ENCODE measurements around the gene LYRM7.
"Not testable (repeated sequence)": the region's sequence is repeated elsewhere in the genome, so short reads cannot be mapped to it uniquely, and the experiment has no call there.

Gene LYRM7

GRCh38 chr5:131239686-131240085 lies 68.9 kb downstream of the LYRM7 start:
- H3K4me3 ChIP-seq (ENCODE audit: extremely low read depth, insufficient read depth, low read length, poor library complexity, severe bottlenecking) = no peak overlapping the region
- H3K9me3 ChIP-seq (ENCODE audit: control insufficient read depth, low read length) = no peaks in the 10 kb centered on the region
- H3K4me1 ChIP-seq (ENCODE audit: control insufficient read depth, insufficient read depth, low read length, poor library complexity, severe bottlenecking) = no peaks in the 10 kb centered on the region
- WGBS, 2 experiments (ENCODE audit: insufficient coverage in 2 of 2) = no CpG with 5 or more reads among the region's 1 CpG
- H3K36me3 ChIP-seq (ENCODE audit: control insufficient read depth, insufficient read depth, low read length) = no peaks in the 10 kb centered on the region
- H3K27ac ChIP-seq (ENCODE audit: low read depth, low read length, severe bottlenecking) = no peak overlapping the region

GRCh38 chr5:131242728-131243255 lies 72.0 kb downstream of the LYRM7 start:
- Histone ChIP-seq H3K4me1 (ENCODE audit: control insufficient read depth, insufficient read depth, low read length, poor library complexity, severe bottlenecking) (no peaks in the 10 kb centered on the region), H3K27ac (ENCODE audit: low read depth, low read length, severe bottlenecking) (no peak overlapping the region), H3K4me3 (ENCODE audit: extremely low read depth, insufficient read depth, low read length, poor library complexity, severe bottlenecking) (no peak overlapping the region)

GRCh38 chr5:131245312-131245711 lies 74.6 kb downstream of the LYRM7 start:
- Histone ChIP-seq H3K9me3 (ENCODE audit: control insufficient read depth, low read length) (no peaks in the 10 kb centered on the region), H3K4me3 (ENCODE audit: extremely low read depth, insufficient read depth, low read length, poor library complexity, severe bottlenecking) (no peak overlapping the region), H3K36me3 (ENCODE audit: control insufficient read depth, insufficient read depth, low read length) (no peaks in the 10 kb centered on the region), H3K27ac (ENCODE audit: low read depth, low read length, severe bottlenecking) (no peak overlapping the region), H3K4me1 (ENCODE audit: control insufficient read depth, insufficient read depth, low read length, poor library complexity, severe bottlenecking) (no peaks in the 10 kb centered on the region)

More at GRCh38 chr5:131242728-131243255, 72.0 kb downstream of the LYRM7 start:
- no peaks in the 10 kb centered on the region for H3K36me3 ChIP-seq (ENCODE audit: control insufficient read depth, insufficient read depth, low read length)
- H3K9me3 ChIP-seq (ENCODE audit: control insufficient read depth, low read length) = no peaks in the 10 kb centered on the region

- Histone ChIP-seq H3K27ac (ENCODE audit: low read depth, low read length, severe bottlenecking) (no peak overlapping the region), H3K36me3 (ENCODE audit: control insufficient read depth, insufficient read depth, low read length) (no peaks in the 10 kb centered on the region), H3K4me1 (ENCODE audit: control insufficient read depth, insufficient read depth, low read length, poor library complexity, severe bottlenecking) (no peaks in the 10 kb centered on the region), H3K9me3 (ENCODE audit: control insufficient read depth, low read length) (no peaks in the 10 kb centered on the region), H3K4me3 (ENCODE audit: extremely low read depth, insufficient read depth, low read length, poor library complexity, severe bottlenecking) (no peak overlapping the region)
- WGBS, 2 experiments (ENCODE audit: insufficient coverage in 2 of 2) = 100% methylated on average over 2 of the region's 2 CpGs; no CpG with 5 or more reads in 1 of the 2 experiments
These were observed 75.2 kb downstream of the LYRM7 start for GRCh38 chr5:131245948-131246347.

DNA sequence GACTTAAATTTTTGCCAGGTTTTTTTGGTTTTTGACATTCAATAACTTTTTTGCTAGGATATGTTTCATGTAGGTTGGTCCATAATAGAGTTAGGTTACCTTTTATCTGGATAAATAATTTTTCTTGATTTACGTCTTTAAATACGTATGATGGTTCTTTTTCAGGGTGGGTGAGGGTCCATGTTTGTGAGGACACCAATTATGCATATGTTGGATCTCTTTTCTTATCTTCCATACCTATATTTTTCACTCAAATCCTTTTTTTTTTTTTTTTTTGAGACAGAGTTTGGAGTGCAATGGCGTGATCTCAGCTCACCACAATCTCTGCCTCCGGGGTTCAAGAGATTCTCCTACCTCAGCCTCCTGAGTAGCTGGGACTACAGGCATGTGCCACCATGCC lies 75.8 kb downstream of the LYRM7 start:
- no peaks in the 10 kb centered on the region for H3K4me1 ChIP-seq (ENCODE audit: control insufficient read depth, insufficient read depth, low read length, poor library complexity, severe bottlenecking)
- H3K36me3 ChIP-seq (ENCODE audit: control insufficient read depth, insufficient read depth, low read length) = no peaks in the 10 kb centered on the region
- H3K27ac ChIP-seq (ENCODE audit: low read depth, low read length, severe bottlenecking) = no peak overlapping the region
- 100% methylated on average over 1 of the region's 4 CpGs; no CpG with 5 or more reads in 1 of the 2 experiments for WGBS, 2 experiments (ENCODE audit: insufficient coverage in 2 of 2)
- H3K4me3 ChIP-seq (ENCODE audit: extremely low read depth, insufficient read depth, low read length, poor library complexity, severe bottlenecking) = no peak overlapping the region
- no peaks in the 10 kb centered on the region for H3K9me3 ChIP-seq (ENCODE audit: control insufficient read depth, low read length)

DNA sequence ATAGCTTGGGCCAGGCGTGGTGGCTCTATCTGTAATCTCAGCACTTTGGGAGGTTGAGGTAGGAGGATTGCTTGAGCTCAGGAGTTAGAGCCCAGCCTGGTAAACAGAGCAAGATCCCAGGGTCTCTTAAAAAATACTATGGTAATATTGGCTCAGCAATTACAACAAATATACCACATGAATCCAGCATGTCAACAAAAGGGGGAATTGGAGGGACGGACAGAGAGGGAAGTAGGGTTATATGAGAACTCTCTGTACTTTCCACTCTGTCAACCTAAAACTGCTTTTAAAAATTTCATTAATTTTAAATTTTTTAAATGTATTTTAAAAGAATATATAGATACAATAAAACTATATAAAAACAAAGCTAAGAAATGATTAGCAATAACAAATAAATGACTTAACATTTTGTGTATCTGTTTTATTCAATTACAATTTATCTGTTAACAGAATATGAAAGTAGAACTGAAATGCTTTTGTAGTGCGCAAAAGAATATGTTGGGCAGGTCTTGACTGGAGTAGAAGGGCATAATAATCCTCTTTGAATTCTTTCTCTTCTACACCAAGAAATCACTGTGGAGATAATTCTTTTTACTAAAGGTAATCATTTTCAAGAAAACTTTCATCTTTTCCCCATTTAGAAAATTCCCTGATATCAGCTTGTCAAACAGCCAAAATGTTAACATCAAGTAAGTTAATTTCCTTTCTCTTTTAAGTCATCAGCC lies 80.2 kb downstream of the LYRM7 start:
- WGBS, 2 experiments (ENCODE audit: insufficient coverage in 2 of 2) = 80% methylated on average over 1 of the region's 3 CpGs; no CpG with 5 or more reads in 1 of the 2 experiments

DNA sequence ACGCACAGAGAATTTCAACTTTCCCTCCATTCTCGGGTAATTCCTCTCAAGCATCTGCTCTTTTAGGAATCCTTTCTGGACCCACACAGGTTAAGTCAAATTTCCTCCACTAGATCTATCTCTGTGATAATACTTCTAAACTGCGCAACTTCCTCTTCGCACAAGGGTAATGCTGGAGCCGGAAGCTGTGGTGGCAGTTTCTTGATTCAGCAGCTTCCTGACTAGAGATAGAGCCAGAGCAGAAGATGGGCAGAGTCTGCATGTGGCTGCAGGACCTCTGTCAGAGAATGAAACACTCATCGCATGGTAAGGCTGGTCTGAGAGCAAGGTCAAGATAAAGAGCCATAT lies 82.1 kb downstream of the LYRM7 start:
- Histone ChIP-seq H3K4me1 (ENCODE audit: control insufficient read depth, insufficient read depth, low read length, poor library complexity, severe bottlenecking) (no peaks in the 10 kb centered on the region), H3K4me3 (ENCODE audit: extremely low read depth, insufficient read depth, low read length, poor library complexity, severe bottlenecking) (no peak overlapping the region), H3K9me3 (ENCODE audit: control insufficient read depth, low read length) (no peaks in the 10 kb centered on the region), H3K36me3 (ENCODE audit: control insufficient read depth, insufficient read depth, low read length) (no peaks in the 10 kb centered on the region), H3K27ac (ENCODE audit: low read depth, low read length, severe bottlenecking) (no peak overlapping the region)
- 85 to 92% methylated on average over 6 of the region's 6 CpGs for WGBS, 2 experiments (ENCODE audit: insufficient coverage in 2 of 2)

More for the DNA sequence above, 80.2 kb downstream of the LYRM7 start:
- no peaks in the 10 kb centered on the region for H3K36me3 ChIP-seq (ENCODE audit: control insufficient read depth, insufficient read depth, low read length)
- no peak overlapping the region for H3K27ac ChIP-seq (ENCODE audit: low read depth, low read length, severe bottlenecking)
- H3K9me3 ChIP-seq (ENCODE audit: control insufficient read depth, low read length) = no peaks in the 10 kb centered on the region
- no peaks in the 10 kb centered on the region for H3K4me1 ChIP-seq (ENCODE audit: control insufficient read depth, insufficient read depth, low read length, poor library complexity, severe bottlenecking)
- H3K4me3 ChIP-seq (ENCODE audit: extremely low read depth, insufficient read depth, low read length, poor library complexity, severe bottlenecking) = no peak overlapping the region

DNA sequence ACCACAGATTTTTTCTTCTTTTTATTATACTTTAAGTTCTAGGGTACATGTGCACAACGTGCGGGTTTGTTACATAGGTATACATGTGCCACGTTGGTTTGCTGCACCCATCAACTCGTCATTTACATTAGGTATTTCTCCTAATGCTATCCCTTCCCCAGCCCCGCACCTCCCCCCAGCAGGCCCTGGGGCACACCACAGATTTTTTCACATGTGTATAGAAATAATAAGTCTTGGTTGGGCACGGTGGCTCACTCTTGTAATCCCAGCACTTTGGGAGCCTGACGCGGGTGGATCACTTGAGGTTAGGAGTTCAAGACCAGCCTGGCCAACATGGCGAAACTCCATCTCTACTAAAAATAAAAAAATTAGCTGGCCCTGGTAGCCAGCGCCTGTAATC lies 83.3 kb downstream of the LYRM7 start:
- H3K9me3 ChIP-seq (ENCODE audit: control insufficient read depth, low read length); H3K4me3 ChIP-seq (ENCODE audit: extremely low read depth, insufficient read depth, low read length, poor library complexity, severe bottlenecking); H3K27ac ChIP-seq (ENCODE audit: low read depth, low read length, severe bottlenecking); H3K4me1 ChIP-seq (ENCODE audit: control insufficient read depth, insufficient read depth, low read length, poor library complexity, severe bottlenecking); H3K36me3 ChIP-seq (ENCODE audit: control insufficient read depth, insufficient read depth, low read length): not testable (repeated sequence)
- WGBS, 2 experiments (ENCODE audit: insufficient coverage in 2 of 2) = 94 to 100% methylated on average over 1 to 6 of the region's 10 CpGs

DNA sequence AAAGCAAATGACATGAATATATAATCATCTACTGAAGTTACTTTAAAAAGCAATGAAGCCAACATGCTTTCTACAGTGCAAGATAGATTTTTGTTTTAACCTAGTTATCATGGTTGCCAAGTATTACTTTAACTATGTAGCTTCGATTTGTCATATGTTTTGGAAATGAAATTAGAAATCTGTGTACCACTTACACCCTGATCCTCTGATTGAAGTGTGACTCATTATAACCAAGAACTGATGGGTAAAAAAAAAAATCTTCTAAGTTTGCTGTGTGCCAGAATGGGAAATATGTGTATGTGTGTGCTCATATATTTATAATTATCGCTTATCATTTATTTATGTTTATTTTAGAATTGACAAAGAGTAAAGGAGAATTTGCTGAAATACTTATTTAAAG lies 84.0 kb downstream of the LYRM7 start:
- Histone ChIP-seq H3K4me1 (ENCODE audit: control insufficient read depth, insufficient read depth, low read length, poor library complexity, severe bottlenecking) (no peaks in the 10 kb centered on the region), H3K9me3 (ENCODE audit: control insufficient read depth, low read length) (no peaks in the 10 kb centered on the region), H3K4me3 (ENCODE audit: extremely low read depth, insufficient read depth, low read length, poor library complexity, severe bottlenecking) (no peak overlapping the region), H3K36me3 (ENCODE audit: control insufficient read depth, insufficient read depth, low read length) (no peaks in the 10 kb centered on the region), H3K27ac (ENCODE audit: low read depth, low read length, severe bottlenecking) (no peak overlapping the region)
- WGBS, 2 experiments (ENCODE audit: insufficient coverage in 2 of 2) = no CpG with 5 or more reads among the region's 2 CpGs

Measured in mesodermal cell (in vitro differentiated cells).